IPS-NIHi11 (cell line): ENCODE results near the gene PSMB2.
A peak's percentile ranks its signal among the peaks of the same experiment; 100 is the strongest.
"Not testable (repeated sequence)": the region's sequence is repeated elsewhere in the genome, so short reads cannot be mapped to it uniquely, and the experiment has no call there.

ENCODE experiments used
- DNase-seq: peaks from one replicate; pipeline ENCODE4 v3.0.0; 2012; ENCODE audit warnings: mixed read lengths, low spot score

The PSMB2 gene

DNA sequence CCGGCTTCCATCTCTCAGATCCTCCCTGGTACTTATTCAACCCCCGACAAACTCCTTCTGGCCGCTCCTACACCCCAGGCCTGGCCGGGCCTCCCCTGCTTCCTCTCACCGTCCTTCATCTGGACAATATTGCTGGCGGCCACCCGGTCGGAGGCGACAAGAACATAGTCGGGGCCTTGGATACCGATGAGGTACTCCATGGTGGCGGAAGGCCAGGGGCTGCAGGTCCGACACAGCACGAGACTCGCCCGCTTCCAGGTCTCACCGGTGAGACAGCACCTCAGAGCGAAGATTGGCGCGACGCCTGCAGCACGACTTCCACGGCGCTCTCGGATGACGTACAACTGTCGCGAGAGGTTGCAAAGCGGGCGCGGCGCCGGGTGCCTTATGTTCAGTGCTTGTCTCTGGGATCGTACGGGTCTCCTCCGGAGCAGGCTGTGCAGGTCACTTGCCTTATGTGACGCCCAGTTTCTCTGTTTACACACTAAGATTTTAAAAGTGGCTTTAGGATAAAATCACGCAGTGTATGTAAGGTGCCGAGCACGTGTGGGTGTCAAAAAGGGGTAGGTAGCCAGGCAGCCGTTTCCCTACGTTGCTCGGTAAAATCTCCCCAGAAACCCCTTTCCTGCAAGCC is at the start of gene PSMB2:
TSS of gene PSMB2 (minus strand) at position 294 of the 634 bp plus-strand sequence. CDS start at position 200, 94 bp downstream.
- DNase-seq = peak; percentile 96

DNA sequence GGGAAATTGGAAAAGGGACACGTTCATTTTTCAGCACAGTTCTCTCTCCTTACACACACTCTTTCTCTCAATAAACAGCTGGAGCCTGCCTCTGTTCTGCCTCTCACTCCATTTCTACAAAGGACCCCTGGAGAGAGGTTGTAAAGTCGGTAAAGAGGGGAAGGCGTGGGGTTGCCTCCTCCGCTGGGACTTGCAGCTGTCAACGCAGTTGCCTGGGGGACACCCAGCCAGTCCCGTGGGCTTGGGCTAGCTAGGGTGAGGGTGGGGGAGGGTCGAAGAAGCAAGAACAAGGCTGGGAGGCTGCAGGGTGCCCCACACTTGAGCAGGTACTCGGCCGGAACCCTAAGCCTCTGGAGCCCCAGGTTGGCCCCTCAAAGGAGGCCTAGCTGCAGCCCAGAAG is 49.8 kb upstream of the PSMB2 start:
- peak; percentile 37 for DNase-seq

DNA sequence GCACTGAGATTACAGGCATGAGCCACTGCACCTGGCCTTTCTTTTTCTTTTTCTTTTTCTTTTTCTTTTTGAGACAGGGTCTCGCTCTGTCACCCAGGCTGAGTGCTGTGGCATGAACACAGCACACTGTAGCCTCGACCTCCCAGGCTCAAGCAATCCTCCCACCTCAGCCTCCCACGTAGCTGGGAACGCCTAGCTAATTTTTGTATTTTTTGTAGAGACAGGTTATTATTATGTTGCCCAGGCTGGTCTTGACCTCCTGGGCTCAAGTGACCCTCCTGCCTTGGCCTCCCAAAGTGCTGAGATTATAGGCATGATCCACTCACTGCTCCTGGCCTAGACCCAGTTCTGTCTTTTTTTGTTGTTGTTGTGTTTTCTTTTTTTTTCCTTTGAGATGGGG is 48.8 kb upstream of the PSMB2 start:
- DNase-seq = not testable (repeated sequence)

- DNase-seq = no peak
These were observed 46.8 kb upstream of the PSMB2 start for GRCh38 chr1:35688161-35688560.

GRCh38 chr1:35683012-35683411 is 41.7 kb upstream of the PSMB2 start:
- no peak for DNase-seq

GRCh38 chr1:35680271-35680670 is 38.9 kb upstream of the PSMB2 start:
- DNase-seq = no peak

GRCh38 chr1:35675773-35676172 is 34.4 kb upstream of the PSMB2 start:
- DNase-seq = no peak

- DNase-seq = no peak
These were observed 32.8 kb upstream of the PSMB2 start for GRCh38 chr1:35674111-35674510.

GRCh38 chr1:35672116-35672515 is 30.8 kb upstream of the PSMB2 start:
- no peak for DNase-seq

DNA sequence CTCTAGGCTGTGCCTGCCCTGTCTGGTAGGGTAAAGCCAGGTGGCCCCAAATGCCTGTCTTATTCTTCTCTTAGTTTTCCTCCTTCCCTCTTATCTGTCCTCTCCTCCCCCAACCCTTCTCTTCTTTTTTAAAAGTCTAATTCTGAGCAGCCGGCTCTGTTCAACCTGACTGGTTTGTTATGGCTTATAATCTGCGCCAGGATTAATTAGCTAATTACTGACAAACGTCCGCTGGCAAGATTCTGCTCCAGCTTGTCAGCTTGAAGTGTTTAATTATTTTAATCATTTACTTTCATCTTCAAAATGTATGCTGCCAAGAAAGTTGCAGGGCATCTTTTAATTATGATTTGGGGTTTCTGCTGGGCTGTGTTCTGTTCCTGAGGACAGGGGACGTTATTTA is 27.2 kb upstream of the PSMB2 start:
- DNase-seq = no peak

DNA sequence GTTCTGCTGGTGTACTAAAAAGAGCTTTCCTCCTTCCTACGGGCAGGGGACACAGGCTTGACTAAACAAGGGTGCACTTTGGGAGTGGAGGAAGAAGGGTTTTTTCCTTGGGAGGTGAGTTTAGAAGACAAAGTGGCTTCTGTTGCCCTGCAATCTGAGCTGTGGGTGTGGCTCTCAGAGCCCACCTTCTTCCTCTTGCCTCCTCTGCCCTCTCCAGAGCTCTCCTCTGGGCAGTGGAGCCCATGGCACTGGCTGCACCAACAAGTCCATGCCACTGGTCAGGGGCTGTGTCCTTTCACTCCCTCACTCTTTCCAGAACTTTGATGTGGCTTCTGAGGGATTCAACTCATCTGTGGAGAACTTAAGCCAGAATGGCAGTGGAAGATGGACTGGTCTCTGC is 25.6 kb upstream of the PSMB2 start:
- DNase-seq = no peak

- DNase-seq = no peak
These were observed 24.9 kb upstream of the PSMB2 start for GRCh38 chr1:35666216-35666615.

- no peak for DNase-seq
These were observed 22.1 kb upstream of the PSMB2 start for GRCh38 chr1:35663434-35663833.

- DNase-seq = no peak
These were observed 20.1 kb upstream of the PSMB2 start for GRCh38 chr1:35661474-35661795.

- peak; percentile 87 for DNase-seq
These were observed 19.5 kb upstream of the PSMB2 start for GRCh38 chr1:35660581-35661473.

GRCh38 chr1:35659589-35659988 is 18.3 kb upstream of the PSMB2 start:
- DNase-seq = no peak

GRCh38 chr1:35657851-35658250 is 16.5 kb upstream of the PSMB2 start:
- no peak for DNase-seq

DNA sequence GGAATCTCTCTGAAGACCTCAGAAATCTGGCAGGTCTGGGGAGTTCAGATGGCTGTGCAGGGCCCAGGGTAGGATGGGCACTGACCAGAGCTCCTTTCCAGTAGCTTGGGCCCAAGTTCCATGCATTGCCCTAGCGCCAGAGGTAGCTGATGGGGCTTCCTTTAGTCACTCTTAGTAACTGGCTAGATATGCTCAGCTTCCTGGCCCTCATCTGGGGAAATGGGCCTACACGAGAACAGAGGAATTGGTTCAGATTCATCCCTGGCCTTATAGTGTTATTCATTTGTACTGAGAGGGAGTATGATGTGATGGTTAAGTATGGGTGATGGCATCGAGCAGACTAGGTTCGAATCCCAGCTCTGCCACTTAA is 15.5 kb upstream of the PSMB2 start:
- DNase-seq = no peak

- DNase-seq = no peak
These were observed 15.0 kb upstream of the PSMB2 start for GRCh38 chr1:35656148-35656862.

- DNase-seq = no peak
These were observed 13.9 kb upstream of the PSMB2 start for GRCh38 chr1:35655196-35655595.

DNA sequence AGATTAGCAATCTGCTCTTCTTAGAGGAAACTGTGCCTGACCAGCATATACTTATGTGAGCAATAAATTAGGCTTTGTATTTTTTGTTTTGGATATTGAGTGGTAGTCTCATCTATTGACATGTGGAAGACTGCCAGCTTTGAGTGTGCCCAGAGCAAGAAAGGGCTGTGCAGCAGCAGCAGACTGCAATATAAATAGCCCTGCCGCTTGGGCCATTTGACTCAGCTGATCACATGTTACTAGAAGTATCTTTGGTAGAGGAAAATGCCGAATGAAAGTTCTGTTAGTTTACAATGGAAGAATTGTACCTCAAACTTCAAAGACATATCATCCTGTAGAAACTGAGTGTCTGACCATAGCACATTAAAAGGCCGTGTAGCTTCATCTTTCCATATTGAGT is 9.1 kb upstream of the PSMB2 start:
- DNase-seq = no peak

GRCh38 chr1:35646043-35646442 is 4.7 kb upstream of the PSMB2 start:
- peak; percentile 25 for DNase-seq

GRCh38 chr1:35644204-35644603 is 2.9 kb upstream of the PSMB2 start:
- no peak for DNase-seq
